HFFc6 (cell line): Measurements from ENCODE around the gene PDGFB. TPM values are rescaled to one million over a fixed set of nuclear protein-coding genes. Genes with fewer than 3 reads are reported as not detected.
"Not testable (repeated sequence)": the region's sequence is repeated elsewhere in the genome, so short reads cannot be mapped to it uniquely, and the experiment has no call there.

Experiments
- DNase-seq: peaks from one replicate; pipeline ENCODE4 v3.0.0-alpha.2; 2018
- H3K27ac Mint-ChIP-seq: 2 replicates; pipeline ENCODE4 v1.8.0; 2020; ENCODE audit warnings: mild to moderate bottlenecking, mixed read lengths
- H3K27me3 Mint-ChIP-seq: 2 replicates; pipeline ENCODE4 v1.8.0; 2021; ENCODE audit warnings: mild to moderate bottlenecking, moderate library complexity, mixed read lengths; ENCODE audit not compliant: insufficient read depth
- H3K36me3 Mint-ChIP-seq: 2 replicates; pipeline ENCODE4 v1.8.0; 2021; ENCODE audit warnings: low read depth, mixed read lengths
- H3K4me1 Mint-ChIP-seq: 2 replicates; pipeline ENCODE4 v1.8.0; 2020; ENCODE audit warnings: low read depth, mixed read lengths
- H3K4me3 Mint-ChIP-seq: 2 replicates; pipeline ENCODE4 v1.8.0; 2020; ENCODE audit warnings: mild to moderate bottlenecking, moderate library complexity, mixed read lengths
- H3K9me3 Mint-ChIP-seq: 2 replicates; pipeline ENCODE4 v1.8.0; 2020; ENCODE audit warnings: mild to moderate bottlenecking, mixed read lengths
- CTCF ChIP-seq: fragments of 200-600 bp; sonication (generic); IDR thresholded peaks from 2 replicates; pipeline ENCODE4 v1.5.0; 2021; ENCODE audit warnings: antibody characterized with exemption, mild to moderate bottlenecking
- total RNA-seq, 6 experiments: library from RNA; stranded (reverse); fragmentation: NEBNext Ultra II Directional; extraction: Animal tissue kit (Norgen Biotek cat#: 25700); gene quantifications; 2 replicates in 1 of 6; 3 replicates in 5 of 6; pipeline ENCODE4 v1.2.3, GENCODE V29; 2021

Gene PDGFB
- total RNA-seq, 6 experiments from 2014 or later: not detected

- no peak for DNase-seq
- H3K27ac Mint-ChIP-seq: no peak overlapping the region
- H3K36me3 Mint-ChIP-seq: peaks cover 5% of the 10 kb centered on the region; the same call in 1 of the 2 replicates
- no peak for TF ChIP-seq CTCF
- H3K9me3 Mint-ChIP-seq: peaks cover 4% of the 10 kb centered on the region; the same call in 1 of the 2 replicates
- H3K27me3 Mint-ChIP-seq: peaks cover 11% of the 10 kb centered on the region
- H3K4me3 Mint-ChIP-seq: no peak overlapping the region
- peaks cover 13% of the 10 kb centered on the region for H3K4me1 Mint-ChIP-seq
Observed at GRCh38 chr22:39219071-39220039, 25.4 kb downstream of the PDGFB start.

- not testable (repeated sequence) for H3K4me3 Mint-ChIP-seq, DNase-seq, H3K27ac Mint-ChIP-seq, H3K9me3 Mint-ChIP-seq, H3K36me3 Mint-ChIP-seq
- H3K4me1 Mint-ChIP-seq: peaks cover 20% of the 10 kb centered on the region
- H3K27me3 Mint-ChIP-seq: peaks cover 11% of the 10 kb centered on the region
Observed at GRCh38 chr22:39218432-39218831, 26.4 kb downstream of the PDGFB start.

GRCh38 chr22:39216143-39216490, 28.7 kb downstream of the PDGFB start:
- DNase-seq: no peak
- Mint-ChIP-seq H3K36me3 (peaks cover 5% of the 10 kb centered on the region; the same call in 1 of the 2 replicates), H3K27ac (no peak overlapping the region), H3K4me1 (peaks cover 30% of the 10 kb centered on the region), H3K9me3 (peaks cover 4% of the 10 kb centered on the region; the same call in 1 of the 2 replicates), H3K4me3 (no peak overlapping the region), H3K27me3 (peaks cover 7% of the 10 kb centered on the region; the same call in 1 of the 2 replicates)
- TF ChIP-seq CTCF: peak; percentile 24; the same call in 1 of the 2 replicates

- TF ChIP-seq CTCF: peak; percentile 61
- no peak overlapping the region for H3K4me3 Mint-ChIP-seq
- H3K4me1 Mint-ChIP-seq: peaks cover 26% of the 10 kb centered on the region
- H3K9me3 Mint-ChIP-seq: peaks cover 4% of the 10 kb centered on the region; the same call in 1 of the 2 replicates
- peaks cover 5% of the 10 kb centered on the region; the same call in 1 of the 2 replicates for H3K36me3 Mint-ChIP-seq
- peaks cover 7% of the 10 kb centered on the region; the same call in 1 of the 2 replicates for H3K27me3 Mint-ChIP-seq
- DNase-seq: no peak
- H3K27ac Mint-ChIP-seq: no peak overlapping the region
Observed at GRCh38 chr22:39215426-39216142, 29.2 kb downstream of the PDGFB start.

- peaks cover 7% of the 10 kb centered on the region; the same call in 1 of the 2 replicates for H3K27me3 Mint-ChIP-seq
- H3K36me3 Mint-ChIP-seq: peaks cover 5% of the 10 kb centered on the region; the same call in 1 of the 2 replicates
- no peak for TF ChIP-seq CTCF
- no peak overlapping the region for H3K27ac Mint-ChIP-seq
- peaks cover 4% of the 10 kb centered on the region; the same call in 1 of the 2 replicates for H3K9me3 Mint-ChIP-seq
- H3K4me3 Mint-ChIP-seq: peak overlapping the region; percentile 44; the same call in 1 of the 2 replicates
- no peak for DNase-seq
- peaks cover 26% of the 10 kb centered on the region for H3K4me1 Mint-ChIP-seq
Observed at GRCh38 chr22:39215070-39215396, 29.7 kb downstream of the PDGFB start.
